ENCODE results near the gene TLCD2.
"Not testable (repeated sequence)": the region's sequence is repeated elsewhere in the genome, so short reads cannot be mapped to it uniquely, and the experiment has no call there.

TLCD2 gene

GRCh38 chr17:1716076-1716911 is 6.1 kb upstream of the TLCD2 start:
- DNase-seq, result peak; percentile 100

GRCh38 chr17:1715803-1716075 is 5.6 kb upstream of the TLCD2 start:
- no peak for DNase-seq

- peak; percentile 35 to 69 for DNase-seq
Measured at GRCh38 chr17:1714980-1715802, 5.0 kb upstream of the TLCD2 start.

- peak; percentile 59 to 92 for DNase-seq
Measured at GRCh38 chr17:1714427-1714979, 4.3 kb upstream of the TLCD2 start.

GRCh38 chr17:1713878-1714426 is 3.8 kb upstream of the TLCD2 start:
- DNase-seq, result peak; percentile 47 to 85

- no peak for DNase-seq
Measured at GRCh38 chr17:1713160-1713877, 3.1 kb upstream of the TLCD2 start.

GRCh38 chr17:1712271-1712670 is 2.1 kb upstream of the TLCD2 start:
- DNase-seq, result no peak

GRCh38 chr17:1711804-1712203 is 1.6 kb upstream of the TLCD2 start:
- no peak for DNase-seq

GRCh38 chr17:1710807-1711553 is 803 bp upstream of the TLCD2 start:
- DNase-seq, result no peak

GRCh38 chr17:1709403-1709951 is 700 bp downstream of the TLCD2 start:
- no peak for DNase-seq

GRCh38 chr17:1708791-1709346 is 1.3 kb downstream of the TLCD2 start:
- not testable (repeated sequence) for DNase-seq

GRCh38 chr17:1707107-1707506 is 3.1 kb downstream of the TLCD2 start:
- DNase-seq, result no peak

- no peak for DNase-seq
Measured at GRCh38 chr17:1705004-1705403, 5.2 kb downstream of the TLCD2 start.

GRCh38 chr17:1703063-1703462 is 7.1 kb downstream of the TLCD2 start:
- no peak for DNase-seq

- DNase-seq, result peak in 1 of 2 experiments; percentile 26
Measured at GRCh38 chr17:1699891-1700290, 10.3 kb downstream of the TLCD2 start.

- no peak for DNase-seq
Measured at GRCh38 chr17:1697681-1698080, 12.5 kb downstream of the TLCD2 start.

GRCh38 chr17:1695365-1695764 is 14.8 kb downstream of the TLCD2 start:
- DNase-seq, result no peak

- DNase-seq, result no peak
Measured at GRCh38 chr17:1693339-1693738, 16.8 kb downstream of the TLCD2 start.

- DNase-seq, result no peak
Measured at GRCh38 chr17:1690544-1691221, 19.5 kb downstream of the TLCD2 start.

GRCh38 chr17:1688405-1688804 is 21.8 kb downstream of the TLCD2 start:
- DNase-seq, result not testable (repeated sequence)

GRCh38 chr17:1686086-1686485 is 24.1 kb downstream of the TLCD2 start:
- DNase-seq, result no peak
